Measurements from ENCODE around the gene SCLY. TPM values are rescaled to one million over a fixed set of nuclear protein-coding genes. Genes with fewer than 3 reads are reported as not detected.
"Not testable (repeated sequence)": the region's sequence is repeated elsewhere in the genome, so short reads cannot be mapped to it uniquely, and the experiment has no call there.

Gene SCLY
- total and polyA plus RNA-seq, 2 of the 8 experiments (the other 6 are each of a cell fraction or from before 2014, with no cell fraction given): 79.0 to 79.5 TPM

DNA sequence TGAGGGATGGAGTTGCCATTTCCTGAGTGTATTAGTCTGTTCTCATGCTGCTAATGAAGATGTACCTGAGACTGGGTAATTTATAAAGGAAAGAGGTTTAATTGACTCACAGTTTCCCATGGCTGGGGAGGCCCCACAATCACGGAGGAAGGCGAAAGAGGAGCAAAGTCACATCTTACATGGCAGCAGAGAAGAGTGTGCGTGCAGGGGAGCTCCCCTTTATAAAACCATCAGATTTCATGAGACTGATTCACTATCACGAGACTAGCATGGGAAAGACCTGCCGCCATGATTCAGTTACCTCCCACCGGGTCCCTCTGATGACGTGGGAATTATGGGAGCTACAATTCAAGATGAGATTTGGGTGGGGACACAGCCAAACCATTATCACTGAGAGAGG lies 5.9 kb downstream of the SCLY start:
- DNase-seq (ENCODE audit: low read depth in 1 of 2, low spot score in 2 of 2); H3K23me2 ChIP-seq (ENCODE audit: low read depth, low read length); H2AFZ ChIP-seq (ENCODE audit: low read length); H2BK15ac ChIP-seq (ENCODE audit: low read length); H2AK5ac ChIP-seq (ENCODE audit: low read depth, low read length); H2BK12ac ChIP-seq (ENCODE audit: low read depth, low read length); H3K79me1 ChIP-seq (ENCODE audit: low read depth, low read length); H3K9me3 ChIP-seq (ENCODE audit: insufficient read depth in 2 of 2, low read depth in 1 of 2, low read length in 1 of 2); H2BK20ac ChIP-seq (ENCODE audit: low read length); H3K4me3 ChIP-seq (ENCODE audit: extremely low read depth in 1 of 4, insufficient read depth in 2 of 4, low read depth in 3 of 4, low read length in 4 of 4); H3K4ac ChIP-seq (replicated peaks; ENCODE audit: insufficient read length, low read depth, low read length); H3K4me2 ChIP-seq (ENCODE audit: insufficient read depth in 1 of 2, low read depth in 2 of 2, low read length in 2 of 2); H2BK5ac ChIP-seq (ENCODE audit: low read depth, low read length); H2BK120ac ChIP-seq (replicated peaks; ENCODE audit: low read depth, low read length); H3K23ac ChIP-seq (ENCODE audit: insufficient read length); FAIRE-seq; H3K4me1 ChIP-seq (replicated peaks in 1 of 4; ENCODE audit: control insufficient read depth in 3 of 4, insufficient read depth in 4 of 4, low read length in 3 of 4); H4K5ac ChIP-seq (ENCODE audit: insufficient read length, low read depth, low read length); H3K18ac ChIP-seq (ENCODE audit: extremely low read depth, low read length); H3K14ac ChIP-seq (ENCODE audit: insufficient read length); CTCF ChIA-PET (ENCODE audit: partially characterized antibody); H3K56ac ChIP-seq (replicated peaks; ENCODE audit: insufficient read length, low read depth, low read length); H3K27ac ChIP-seq (ENCODE audit: low read depth, low read length); H4K91ac ChIP-seq (replicated peaks; ENCODE audit: insufficient read length, low read length); H4K8ac ChIP-seq (ENCODE audit: extremely low read depth, insufficient read depth, low read length); H4K20me1 ChIP-seq (replicated peaks in 1 of 2; ENCODE audit: control insufficient read depth in 1 of 2, insufficient read depth in 2 of 2, low read length in 2 of 2); H3K27me3 ChIP-seq (replicated peaks in 1 of 4; ENCODE audit: control insufficient read depth in 3 of 4, extremely low read depth in 1 of 4, insufficient read depth in 3 of 4, low read length in 3 of 4); H3K9ac ChIP-seq (replicated peaks in 1 of 4; ENCODE audit: extremely low read depth in 1 of 4, low read depth in 3 of 4, low read length in 3 of 4); POLR2A ChIA-PET (ENCODE audit: partially characterized antibody): not testable (repeated sequence)
- peaks cover 18 to 72% (median 50%) of the 10 kb centered on the region in 4 experiments for H3K36me3 ChIP-seq (ENCODE audit: control insufficient read depth in 2 of 4, insufficient read depth in 4 of 4, low read length in 3 of 4)
- peaks cover 5 to 58% of the 10 kb centered on the region in 2 experiments for H3K79me2 ChIP-seq (ENCODE audit: control insufficient read depth in 1 of 2, insufficient read depth in 2 of 2, low read length in 2 of 2)
- 92% methylated on average over 7 of the region's 7 CpGs; no CpG with 5 or more reads in 1 of the 2 experiments for WGBS, 2 experiments (ENCODE audit: extremely low coverage in 1 of 2, insufficient coverage in 1 of 2, insufficient read length in 1 of 2, insufficient replicate concordance in 2 of 2, low coverage in 1 of 2, low lambda C conversion rate in 2 of 2, missing lambda C conversion rate in 1 of 2)
